ENCODE measurements around the gene APOM. TPM values are rescaled to one million over a fixed set of nuclear protein-coding genes. Genes with fewer than 3 reads are reported as not detected.

APOM gene
- not detected for total RNA-seq

DNA sequence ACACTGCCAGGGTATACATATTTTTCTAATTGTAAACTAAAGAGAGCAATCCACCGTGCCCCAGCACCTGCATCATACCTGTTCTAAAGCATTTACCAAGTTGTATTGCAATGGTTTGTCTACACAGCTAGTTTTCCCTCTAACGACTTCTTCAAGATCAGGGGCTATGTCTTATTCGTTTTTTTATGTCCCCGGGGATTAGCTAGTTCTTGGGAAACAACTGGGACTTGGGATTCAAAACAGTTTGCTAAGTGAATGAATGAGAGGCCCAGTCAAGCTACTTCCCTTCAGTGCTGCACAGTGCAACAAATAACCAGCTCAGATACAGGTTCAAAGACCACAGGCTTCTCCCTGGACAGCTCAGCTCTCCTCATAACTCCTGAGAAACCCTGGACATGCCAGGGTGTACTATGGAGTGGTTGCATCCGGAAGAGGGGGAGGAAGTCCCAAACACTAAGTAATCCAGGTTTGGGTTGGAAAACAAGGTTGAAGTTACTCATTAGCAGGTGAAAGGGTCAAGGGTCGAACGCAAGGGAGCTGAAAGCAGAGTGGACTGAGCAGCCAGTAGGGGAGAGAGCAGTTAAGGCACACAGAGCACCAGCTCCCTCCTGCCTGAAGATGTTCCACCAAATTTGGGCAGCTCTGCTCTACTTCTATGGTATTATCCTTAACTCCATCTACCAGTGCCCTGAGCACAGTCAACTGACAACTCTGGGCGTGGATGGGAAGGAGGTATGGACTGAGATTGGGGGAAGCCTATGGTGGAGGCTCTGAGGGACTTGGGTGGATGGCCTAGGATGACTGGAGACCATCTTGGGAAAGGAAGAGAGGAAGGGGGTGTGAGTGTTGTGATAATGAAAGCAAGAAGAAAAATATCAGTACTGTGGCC lies at the start of gene APOM:
Gene APOM (plus strand): TSS at position 546 of the 889 bp plus-strand sequence. CDS start 73 bp downstream, at position 619.
- DNase-seq (ENCODE audit: low spot score in 2 of 2): no peak
- Histone ChIP-seq H3K4me1 (peaks cover 11 to 33% of the 10 kb centered on the region in 2 donors), H3K9me3 (no peaks in the 10 kb centered on the region), H3K27ac (no peak within 1 kb of the TSS), H3K36me3 (peaks cover 0 to 18% of the 10 kb centered on the region in 2 donors), H3K27me3 (no peaks in the 10 kb centered on the region), H3K4me3 (no peak within 1 kb of the TSS)
- TF ChIP-seq, protein P1, sequence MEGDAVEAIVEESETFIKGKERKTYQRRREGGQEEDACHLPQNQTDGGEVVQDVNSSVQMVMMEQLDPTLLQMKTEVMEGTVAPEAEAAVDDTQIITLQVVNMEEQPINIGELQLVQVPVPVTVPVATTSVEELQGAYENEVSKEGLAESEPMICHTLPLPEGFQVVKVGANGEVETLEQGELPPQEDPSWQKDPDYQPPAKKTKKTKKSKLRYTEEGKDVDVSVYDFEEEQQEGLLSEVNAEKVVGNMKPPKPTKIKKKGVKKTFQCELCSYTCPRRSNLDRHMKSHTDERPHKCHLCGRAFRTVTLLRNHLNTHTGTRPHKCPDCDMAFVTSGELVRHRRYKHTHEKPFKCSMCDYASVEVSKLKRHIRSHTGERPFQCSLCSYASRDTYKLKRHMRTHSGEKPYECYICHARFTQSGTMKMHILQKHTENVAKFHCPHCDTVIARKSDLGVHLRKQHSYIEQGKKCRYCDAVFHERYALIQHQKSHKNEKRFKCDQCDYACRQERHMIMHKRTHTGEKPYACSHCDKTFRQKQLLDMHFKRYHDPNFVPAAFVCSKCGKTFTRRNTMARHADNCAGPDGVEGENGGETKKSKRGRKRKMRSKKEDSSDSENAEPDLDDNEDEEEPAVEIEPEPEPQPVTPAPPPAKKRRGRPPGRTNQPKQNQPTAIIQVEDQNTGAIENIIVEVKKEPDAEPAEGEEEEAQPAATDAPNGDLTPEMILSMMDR (IDR thresholded peaks at IDR 0.05): no peak
- intact Hi-C loops (cut with DNase I): no loop called here

DNA sequence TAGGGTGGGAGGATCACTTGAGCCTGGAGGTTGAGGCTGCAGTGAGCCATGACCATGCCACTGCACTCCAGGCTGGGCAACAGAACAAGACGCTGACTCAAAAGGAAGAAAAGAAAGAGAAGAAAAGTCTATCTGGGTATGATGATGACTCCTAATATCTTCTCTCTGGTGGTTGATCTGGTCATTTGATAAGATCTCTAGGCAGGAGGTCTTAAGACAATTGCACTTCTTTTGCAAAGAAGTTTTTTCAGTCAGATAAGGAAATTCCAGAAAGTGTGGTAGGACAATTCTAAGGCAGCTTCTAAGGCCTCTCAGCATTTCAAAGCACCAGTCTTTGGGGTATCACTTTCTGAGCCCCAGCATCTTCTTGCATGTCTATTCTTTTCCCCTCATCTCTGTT lies 48.4 kb upstream of the APOM start:
- no peak for DNase-seq (ENCODE audit: low spot score in 2 of 2)
- Histone ChIP-seq H3K36me3 (no peaks in the 10 kb centered on the region), H3K9me3 (no peaks in the 10 kb centered on the region), H3K27me3 (no peaks in the 10 kb centered on the region), H3K4me3 (no peak overlapping the region), H3K27ac (no peak overlapping the region), H3K4me1 (no peaks in the 10 kb centered on the region)
- TF ChIP-seq, protein P1 (IDR thresholded peaks at IDR 0.05): no peak
- intact Hi-C loops (cut with DNase I): no loop called here

DNA sequence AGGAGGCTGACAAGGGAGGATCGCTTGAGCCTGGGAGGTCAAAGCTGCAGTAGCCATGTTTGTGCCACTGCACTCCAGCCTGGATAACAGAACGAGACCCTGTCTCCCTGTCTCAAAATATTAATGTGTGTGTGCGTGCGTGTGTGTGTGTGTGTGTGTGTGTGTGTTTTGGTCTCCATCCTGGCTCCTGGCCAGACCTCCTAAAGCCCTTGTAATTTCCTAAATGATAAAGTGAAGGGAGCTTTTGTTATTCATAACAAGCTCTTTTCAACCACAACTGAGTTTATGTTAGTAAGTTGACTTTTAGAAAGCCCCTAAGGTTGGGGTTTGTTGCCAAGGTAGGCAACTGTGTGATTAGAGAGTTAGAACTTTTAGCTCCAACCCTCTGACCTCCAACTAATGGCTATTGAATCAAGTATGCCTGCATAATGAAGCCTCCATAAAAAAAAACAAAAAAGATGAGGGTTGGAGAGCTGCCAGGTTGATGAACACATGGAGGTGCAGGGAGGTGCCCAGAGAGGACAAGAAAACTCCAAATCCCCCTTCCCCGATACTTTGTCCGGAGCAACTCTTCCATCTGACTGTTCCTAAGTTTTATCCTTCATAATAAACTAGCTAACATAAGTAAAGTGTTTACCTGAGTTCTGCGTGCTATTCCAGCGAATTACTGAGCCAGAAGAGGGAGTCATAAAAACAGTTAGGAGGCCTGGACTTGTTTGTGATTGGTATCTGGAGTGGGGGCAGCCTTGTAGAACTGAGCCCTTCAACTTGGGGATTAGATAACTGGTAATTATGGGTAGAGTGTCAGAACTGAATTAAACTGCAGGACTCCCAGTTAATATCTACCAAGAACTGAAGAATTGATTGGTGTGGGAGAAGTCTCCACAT lies 45.9 kb upstream of the APOM start:
- Histone ChIP-seq H3K27me3 (no peaks in the 10 kb centered on the region), H3K27ac (no peak overlapping the region), H3K4me1 (no peaks in the 10 kb centered on the region), H3K36me3 (no peaks in the 10 kb centered on the region), H3K9me3 (no peaks in the 10 kb centered on the region), H3K4me3 (no peak overlapping the region)
- TF ChIP-seq, protein P1 (IDR thresholded peaks at IDR 0.05): no peak
- no peak for DNase-seq (ENCODE audit: low spot score in 2 of 2)
- intact Hi-C loops (cut with DNase I): no loop called here

DNA sequence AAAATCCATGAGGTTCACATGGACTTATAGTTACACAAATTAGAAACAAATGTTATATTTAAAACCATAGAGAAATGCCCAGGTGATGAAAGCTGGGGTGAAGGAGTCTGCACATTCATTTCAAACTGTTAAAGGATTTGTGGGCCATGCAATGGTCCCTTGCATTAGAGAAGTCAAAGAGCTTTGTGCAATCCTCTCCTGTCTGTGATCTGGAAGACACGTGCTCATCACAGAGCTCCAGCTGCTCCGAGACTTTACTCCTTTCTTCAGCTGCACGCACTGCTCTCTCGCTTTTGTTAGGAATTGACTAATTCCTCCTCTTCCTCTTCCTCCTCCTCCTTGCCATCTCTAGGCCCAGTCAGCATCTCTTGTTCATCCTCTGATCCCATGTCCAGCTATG lies 44.7 kb upstream of the APOM start:
- Histone ChIP-seq H3K4me3 (no peak overlapping the region), H3K27me3 (no peaks in the 10 kb centered on the region), H3K9me3 (no peaks in the 10 kb centered on the region), H3K36me3 (no peaks in the 10 kb centered on the region), H3K27ac (no peak overlapping the region), H3K4me1 (no peaks in the 10 kb centered on the region)
- TF ChIP-seq, protein P1 (IDR thresholded peaks at IDR 0.05): no peak
- DNase-seq (ENCODE audit: low spot score in 2 of 2): no peak
- intact Hi-C loops (cut with DNase I): no loop called here

DNA sequence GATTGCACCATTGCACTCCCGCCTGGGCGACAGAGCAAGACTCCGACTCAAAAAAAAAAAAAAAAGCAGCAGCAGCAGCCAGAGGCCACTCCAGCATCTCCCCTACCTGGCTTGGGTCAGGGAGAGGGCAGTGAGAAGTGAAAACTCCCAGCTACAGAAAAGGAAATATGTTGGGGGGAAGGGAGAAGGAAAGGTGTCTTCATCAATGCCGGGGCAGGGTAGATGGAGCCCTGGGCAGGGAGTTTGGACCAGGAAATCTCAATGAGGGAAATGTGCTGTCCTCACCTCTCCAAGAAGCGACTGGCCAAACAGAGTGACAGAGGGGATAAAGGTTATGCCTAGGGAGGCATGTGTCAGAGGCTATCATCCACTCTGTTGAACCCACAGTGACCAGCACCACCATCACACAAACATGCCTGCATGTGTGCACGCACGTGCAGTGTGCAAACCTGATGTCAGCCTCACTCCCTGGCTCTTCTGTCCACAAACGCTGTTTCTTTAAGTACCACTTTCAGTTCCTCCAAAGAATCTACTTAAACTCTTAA lies 41.5 kb upstream of the APOM start:
- Histone ChIP-seq H3K9me3 (no peaks in the 10 kb centered on the region), H3K4me3 (no peak overlapping the region), H3K27me3 (no peaks in the 10 kb centered on the region), H3K4me1 (no peaks in the 10 kb centered on the region), H3K27ac (no peak overlapping the region), H3K36me3 (no peaks in the 10 kb centered on the region)
- DNase-seq (ENCODE audit: low spot score in 2 of 2): no peak
- intact Hi-C loops (cut with DNase I): no loop called here
- TF ChIP-seq, protein P1 (IDR thresholded peaks at IDR 0.05): no peak
